MV-4-11 (cell line): Measurements from ENCODE around the gene BABAM2.

Source experiments
- DNase-seq: peaks from one replicate; lab custom pipeline; 2025; lab: John Stamatoyannopoulos, UW

Gene BABAM2

GRCh38 chr2:27911458-27912210, 21.1 kb downstream of the BABAM2 start:
- no peak for DNase-seq

GRCh38 chr2:27912512-27912911, 22.0 kb downstream of the BABAM2 start:
- no peak for DNase-seq

GRCh38 chr2:27914041-27914804, 23.7 kb downstream of the BABAM2 start:
- no peak for DNase-seq

- no peak for DNase-seq
These were observed 24.3 kb downstream of the BABAM2 start for GRCh38 chr2:27914805-27915175.

- DNase-seq, result no peak
These were observed 24.7 kb downstream of the BABAM2 start for GRCh38 chr2:27915191-27915590.

- no peak for DNase-seq
These were observed 25.3 kb downstream of the BABAM2 start for GRCh38 chr2:27915874-27916273.

GRCh38 chr2:27916293-27916995, 25.9 kb downstream of the BABAM2 start:
- DNase-seq, result no peak

GRCh38 chr2:27920148-27920885, 29.8 kb downstream of the BABAM2 start:
- DNase-seq, result peak; percentile 69

GRCh38 chr2:27921424-27921823, 30.9 kb downstream of the BABAM2 start:
- DNase-seq, result no peak

- DNase-seq, result no peak
These were observed 31.5 kb downstream of the BABAM2 start for GRCh38 chr2:27921880-27922547.

- no peak for DNase-seq
These were observed 32.3 kb downstream of the BABAM2 start for GRCh38 chr2:27922842-27923241.

GRCh38 chr2:27925766-27926472, 35.4 kb downstream of the BABAM2 start:
- no peak for DNase-seq

GRCh38 chr2:27929916-27930486, 39.5 kb downstream of the BABAM2 start:
- no peak for DNase-seq

- no peak for DNase-seq
These were observed 40.9 kb downstream of the BABAM2 start for GRCh38 chr2:27931361-27931950.

- DNase-seq, result no peak
These were observed 41.9 kb downstream of the BABAM2 start for GRCh38 chr2:27932396-27932795.

- DNase-seq, result no peak
These were observed 44.5 kb downstream of the BABAM2 start for GRCh38 chr2:27935026-27935425.

- DNase-seq, result no peak
These were observed 49.7 kb downstream of the BABAM2 start for GRCh38 chr2:27940090-27940671.

- DNase-seq, result no peak
These were observed 50.5 kb downstream of the BABAM2 start for GRCh38 chr2:27940982-27941381.

- DNase-seq, result no peak
These were observed 52.4 kb downstream of the BABAM2 start for GRCh38 chr2:27942612-27943547.
